ENCODE measurements around the gene RNF141.

Gene RNF141

GRCh38 chr11:10499452-10499851, 41.5 kb downstream of the RNF141 start:
- DNase-seq (ENCODE audit: low read depth, low spot score): no peak
- Histone ChIP-seq H3K36me3 (ENCODE audit: control insufficient read depth, insufficient read depth, low read length) (0 out of 2 replicates have a peak, but pooled peaks cover 5% of the 10 kb centered on the region), H3K27ac (ENCODE audit: low read length) (no peak overlapping the region), H3K9me3 (ENCODE audit: control insufficient read depth, insufficient read depth, low read length) (no peaks in the 10 kb centered on the region), H3K27me3 (ENCODE audit: control insufficient read depth, insufficient read depth, low read length) (no peaks in the 10 kb centered on the region), H3K4me1 (ENCODE audit: control insufficient read depth, insufficient read depth, low read length) (peaks cover 2% of the 10 kb centered on the region; the same call in 1 of the 2 replicates), H3K4me3 (ENCODE audit: low read length) (no peak overlapping the region)
- WGBS (ENCODE audit: insufficient coverage, insufficient read length): no CpG with 5 or more reads among the region's 5 CpGs

GRCh38 chr11:10498426-10499250, 42.3 kb downstream of the RNF141 start:
- Histone ChIP-seq H3K9me3 (ENCODE audit: control insufficient read depth, insufficient read depth, low read length) (no peaks in the 10 kb centered on the region), H3K27ac (ENCODE audit: low read length) (no peak overlapping the region), H3K4me1 (ENCODE audit: control insufficient read depth, insufficient read depth, low read length) (peaks cover 2% of the 10 kb centered on the region; the same call in 1 of the 2 replicates), H3K4me3 (ENCODE audit: low read length) (no peak overlapping the region), H3K27me3 (ENCODE audit: control insufficient read depth, insufficient read depth, low read length) (no peaks in the 10 kb centered on the region), H3K36me3 (ENCODE audit: control insufficient read depth, insufficient read depth, low read length) (0 out of 2 replicates have a peak, but pooled peaks cover 5% of the 10 kb centered on the region)
- WGBS (ENCODE audit: insufficient coverage, insufficient read length): no CpG with 5 or more reads among the region's 10 CpGs
- DNase-seq (ENCODE audit: low read depth, low spot score): no peak

GRCh38 chr11:10498022-10498400, 43.0 kb downstream of the RNF141 start:
- no peak overlapping the region for H3K4me3 ChIP-seq (ENCODE audit: low read length)
- 0 out of 2 replicates have a peak, but pooled peaks cover 5% of the 10 kb centered on the region for H3K36me3 ChIP-seq (ENCODE audit: control insufficient read depth, insufficient read depth, low read length)
- WGBS (ENCODE audit: insufficient coverage, insufficient read length): no CpG with 5 or more reads among the region's 7 CpGs
- no peak for DNase-seq (ENCODE audit: low read depth, low spot score)
- no peaks in the 10 kb centered on the region for H3K27me3 ChIP-seq (ENCODE audit: control insufficient read depth, insufficient read depth, low read length)
- H3K4me1 ChIP-seq (ENCODE audit: control insufficient read depth, insufficient read depth, low read length): peaks cover 5% of the 10 kb centered on the region; the same call in 1 of the 2 replicates
- no peak overlapping the region for H3K27ac ChIP-seq (ENCODE audit: low read length)
- no peaks in the 10 kb centered on the region for H3K9me3 ChIP-seq (ENCODE audit: control insufficient read depth, insufficient read depth, low read length)

GRCh38 chr11:10497371-10498021, 43.5 kb downstream of the RNF141 start:
- no peak for DNase-seq (ENCODE audit: low read depth, low spot score)
- WGBS (ENCODE audit: insufficient coverage, insufficient read length): no CpG with 5 or more reads among the region's 18 CpGs
- Histone ChIP-seq H3K27ac (ENCODE audit: low read length) (no peak overlapping the region), H3K9me3 (ENCODE audit: control insufficient read depth, insufficient read depth, low read length) (no peaks in the 10 kb centered on the region), H3K27me3 (ENCODE audit: control insufficient read depth, insufficient read depth, low read length) (no peaks in the 10 kb centered on the region), H3K36me3 (ENCODE audit: control insufficient read depth, insufficient read depth, low read length) (0 out of 2 replicates have a peak, but pooled peaks cover 5% of the 10 kb centered on the region), H3K4me1 (ENCODE audit: control insufficient read depth, insufficient read depth, low read length) (peaks cover 8% of the 10 kb centered on the region), H3K4me3 (ENCODE audit: low read length) (no peak overlapping the region)

- no peaks in the 10 kb centered on the region for H3K9me3 ChIP-seq (ENCODE audit: control insufficient read depth, insufficient read depth, low read length)
- WGBS (ENCODE audit: insufficient coverage, insufficient read length): no CpG with 5 or more reads among the region's 4 CpGs
- no peak overlapping the region for H3K27ac ChIP-seq (ENCODE audit: low read length)
- DNase-seq (ENCODE audit: low read depth, low spot score): no peak
- H3K27me3 ChIP-seq (ENCODE audit: control insufficient read depth, insufficient read depth, low read length): no peaks in the 10 kb centered on the region
- 0 out of 2 replicates have a peak, but pooled peaks cover 5% of the 10 kb centered on the region for H3K36me3 ChIP-seq (ENCODE audit: control insufficient read depth, insufficient read depth, low read length)
- H3K4me3 ChIP-seq (ENCODE audit: low read length): no peak overlapping the region
- H3K4me1 ChIP-seq (ENCODE audit: control insufficient read depth, insufficient read depth, low read length): peaks cover 8% of the 10 kb centered on the region
Observed at GRCh38 chr11:10496296-10496936, 44.6 kb downstream of the RNF141 start.

- peaks cover 6% of the 10 kb centered on the region for H3K4me1 ChIP-seq (ENCODE audit: control insufficient read depth, insufficient read depth, low read length)
- H3K27ac ChIP-seq (ENCODE audit: low read length): no peak overlapping the region
- whole genome bisulfite sequencing (ENCODE audit: insufficient coverage, insufficient read length): no CpG with 5 or more reads among the region's 8 CpGs
- H3K36me3 ChIP-seq (ENCODE audit: control insufficient read depth, insufficient read depth, low read length): 0 out of 2 replicates have a peak, but pooled peaks cover 5% of the 10 kb centered on the region
- H3K4me3 ChIP-seq (ENCODE audit: low read length): no peak overlapping the region
- no peak for DNase-seq (ENCODE audit: low read depth, low spot score)
- H3K27me3 ChIP-seq (ENCODE audit: control insufficient read depth, insufficient read depth, low read length): no peaks in the 10 kb centered on the region
- no peaks in the 10 kb centered on the region for H3K9me3 ChIP-seq (ENCODE audit: control insufficient read depth, insufficient read depth, low read length)
Observed at GRCh38 chr11:10495464-10495786, 45.6 kb downstream of the RNF141 start.

- Histone ChIP-seq H3K27ac (ENCODE audit: low read length) (no peak overlapping the region), H3K4me3 (ENCODE audit: low read length) (no peak overlapping the region), H3K4me1 (ENCODE audit: control insufficient read depth, insufficient read depth, low read length) (peaks cover 6% of the 10 kb centered on the region), H3K27me3 (ENCODE audit: control insufficient read depth, insufficient read depth, low read length) (no peaks in the 10 kb centered on the region), H3K36me3 (ENCODE audit: control insufficient read depth, insufficient read depth, low read length) (no peaks in the 10 kb centered on the region), H3K9me3 (ENCODE audit: control insufficient read depth, insufficient read depth, low read length) (no peaks in the 10 kb centered on the region)
- no CpG with 5 or more reads among the region's 14 CpGs for WGBS (ENCODE audit: insufficient coverage, insufficient read length)
- DNase-seq (ENCODE audit: low read depth, low spot score): no peak
Observed at GRCh38 chr11:10494636-10495463, 46.1 kb downstream of the RNF141 start.

GRCh38 chr11:10493041-10493663, 47.8 kb downstream of the RNF141 start:
- H3K27ac ChIP-seq (ENCODE audit: low read length): no peak overlapping the region
- peaks cover 6% of the 10 kb centered on the region for H3K4me1 ChIP-seq (ENCODE audit: control insufficient read depth, insufficient read depth, low read length)
- DNase-seq (ENCODE audit: low read depth, low spot score): no peak
- H3K4me3 ChIP-seq (ENCODE audit: low read length): no peak overlapping the region
- H3K36me3 ChIP-seq (ENCODE audit: control insufficient read depth, insufficient read depth, low read length): no peaks in the 10 kb centered on the region
- WGBS (ENCODE audit: insufficient coverage, insufficient read length): no CpG with 5 or more reads among the region's 18 CpGs
- no peaks in the 10 kb centered on the region for H3K9me3 ChIP-seq (ENCODE audit: control insufficient read depth, insufficient read depth, low read length)
- H3K27me3 ChIP-seq (ENCODE audit: control insufficient read depth, insufficient read depth, low read length): no peaks in the 10 kb centered on the region

- Histone ChIP-seq H3K4me1 (ENCODE audit: control insufficient read depth, insufficient read depth, low read length) (peaks cover 6% of the 10 kb centered on the region), H3K27me3 (ENCODE audit: control insufficient read depth, insufficient read depth, low read length) (no peaks in the 10 kb centered on the region), H3K9me3 (ENCODE audit: control insufficient read depth, insufficient read depth, low read length) (no peaks in the 10 kb centered on the region), H3K27ac (ENCODE audit: low read length) (no peak overlapping the region), H3K36me3 (ENCODE audit: control insufficient read depth, insufficient read depth, low read length) (no peaks in the 10 kb centered on the region), H3K4me3 (ENCODE audit: low read length) (no peak overlapping the region)
- DNase-seq (ENCODE audit: low read depth, low spot score): no peak
- WGBS (ENCODE audit: insufficient coverage, insufficient read length): no CpG with 5 or more reads among the region's 2 CpGs
Observed at GRCh38 chr11:10492084-10492483, 48.9 kb downstream of the RNF141 start.

Data from iPS DF 6.9 (cell line).